HG02970 (cell line): ENCODE measurements around the gene NCK2.

Experiments
- ATAC-seq: cut with Tn5 transposase; IDR thresholded peaks from one replicate; pipeline ENCODE4 v1.9.1; 2021; ENCODE audit warnings: mild to moderate bottlenecking, moderate library complexity, moderate number of reproducible peaks; ENCODE audit not compliant: unreplicated experiment, low FRiP score

Gene NCK2

GRCh38 chr2:105840933-105841332 lies 96.2 kb downstream of the NCK2 start:
- ATAC-seq, result no peak

- no peak for ATAC-seq
These were observed 96.8 kb downstream of the NCK2 start for GRCh38 chr2:105841551-105841950.

GRCh38 chr2:105842555-105842954 lies 97.8 kb downstream of the NCK2 start:
- ATAC-seq, result no peak

GRCh38 chr2:105843476-105844374 lies 99.0 kb downstream of the NCK2 start:
- no peak for ATAC-seq

GRCh38 chr2:105845976-105846375 lies 101.3 kb downstream of the NCK2 start:
- ATAC-seq, result no peak

- no peak for ATAC-seq
These were observed 102.3 kb downstream of the NCK2 start for GRCh38 chr2:105847056-105847455.

- no peak for ATAC-seq
These were observed 103.7 kb downstream of the NCK2 start for GRCh38 chr2:105848367-105848766.

- ATAC-seq, result no peak
These were observed 104.9 kb downstream of the NCK2 start for GRCh38 chr2:105849431-105850179.

GRCh38 chr2:105852066-105852465 lies 107.4 kb downstream of the NCK2 start:
- ATAC-seq, result no peak

- no peak for ATAC-seq
These were observed 108.8 kb downstream of the NCK2 start for GRCh38 chr2:105853354-105854088.

- no peak for ATAC-seq
These were observed 110.3 kb downstream of the NCK2 start for GRCh38 chr2:105854972-105855371.

GRCh38 chr2:105856581-105856980 lies 111.9 kb downstream of the NCK2 start:
- no peak for ATAC-seq

- ATAC-seq, result no peak
These were observed 112.5 kb downstream of the NCK2 start for GRCh38 chr2:105857076-105857740.

- no peak for ATAC-seq
These were observed 114.4 kb downstream of the NCK2 start for GRCh38 chr2:105858868-105859693.

GRCh38 chr2:105859694-105859951 lies 114.9 kb downstream of the NCK2 start:
- no peak for ATAC-seq

- ATAC-seq, result no peak
These were observed 115.9 kb downstream of the NCK2 start for GRCh38 chr2:105860567-105860966.

GRCh38 chr2:105861200-105861599 lies 116.5 kb downstream of the NCK2 start:
- ATAC-seq, result no peak

- ATAC-seq, result no peak
These were observed 118.1 kb downstream of the NCK2 start for GRCh38 chr2:105862843-105863242.

- ATAC-seq, result no peak
These were observed 119.5 kb downstream of the NCK2 start for GRCh38 chr2:105864262-105864661.
